ENCODE data around the gene OOSP3.
"Not testable (repeated sequence)": the region's sequence is repeated elsewhere in the genome, so short reads cannot be mapped to it uniquely, and the experiment has no call there.

- not testable (repeated sequence) for TF ChIP-seq CTCF, POLR2A, POLR2AphosphoS5 (IDR thresholded peaks at IDR 0.05)
These were observed 30.1 kb upstream of the OOSP3 start for GRCh38 chr11:59848439-59848838.

All from upper lobe of left lung (tissue), 4 donors.